Breast epithelium (tissue), 4 donors: Measurements from ENCODE around the gene AGPAT3. TPM values are rescaled to one million over a fixed set of nuclear protein-coding genes. Genes with fewer than 3 reads are reported as not detected.
"Not testable (repeated sequence)": the region's sequence is repeated elsewhere in the genome, so short reads cannot be mapped to it uniquely, and the experiment has no call there.

Source experiments
- DNase-seq, 2 donors: peaks; one replicate each; pipeline ENCODE4 v3.0.0-alpha.2; 2019; ENCODE audit warnings: low spot score in 2 of 2
- H3K27ac ChIP-seq, 2 donors: fragments of 200-600 bp; sonication (generic) in 1 of 2; one replicate each; pipeline ENCODE4 v1.5.1; 2016 to 2019; ENCODE audit warnings: mild to moderate bottlenecking in 1 of 2
- H3K27me3 ChIP-seq, 2 donors: fragments of 200-600 bp; sonication (generic) in 1 of 2; one replicate each; pipeline versions ENCODE4 v1.5.1 to v1.6.0; 2017 to 2019; ENCODE audit warnings: control low read depth in 1 of 2, mild to moderate bottlenecking in 1 of 2
- H3K36me3 ChIP-seq: fragments of 200-600 bp; one replicate; pipeline ENCODE4 v1.5.1; 2019
- H3K4me1 ChIP-seq, 2 donors: fragments of 200-600 bp; sonication (generic); one replicate each; pipeline ENCODE4 v1.5.1; 2016 to 2019; ENCODE audit warnings: control low read depth in 1 of 2
- H3K4me3 ChIP-seq, 3 donors: fragments of 200-600 bp; sonication (generic); 1 replicate in 2 of 3; 2 replicates in 1 of 3; pipeline ENCODE4 v1.5.1; 2016 to 2019; ENCODE audit warnings: mild to moderate bottlenecking in 3 of 3, moderate library complexity in 2 of 3
- H3K9me3 ChIP-seq, 2 donors: fragments of 200-600 bp; sonication (generic) in 1 of 2; one replicate each; pipeline ENCODE4 v1.5.1; 2016 to 2019; ENCODE audit warnings: control low read depth in 1 of 2
- POLR2A ChIP-seq: fragments of 450-650 bp; IDR thresholded peaks from one replicate; pipeline ENCODE4 v1.6.1; 2016; ENCODE audit warnings: antibody characterized with exemption, mild to moderate bottlenecking, moderate library complexity
- POLR2AphosphoS5 ChIP-seq, 3 donors: sonication (generic); formaldehyde crosslinking; IDR thresholded peaks; one replicate each; pipeline ENCODE4 v1.6.1; 2017; ENCODE audit warnings: antibody characterized with exemption in 3 of 3
- intact Hi-C: fragments of 100-400 bp; cut with DNase I; formaldehyde crosslinking; loops from one replicate; pipeline ENCODE4 v1.15.1; 2023; ENCODE audit warnings: low total_unique reads
- total RNA-seq, 3 donors: library from RNA; depleted of rRNA; stranded (reverse); fragments of >200 nt; gene quantifications; one replicate each; pipeline ENCODE4 v1.1.0, GENCODE V29; 2016
- TF ChIP-seq, protein P1 (sequence below), 3 donors: fragments of 450-650 bp; IDR thresholded peaks; one replicate each; pipeline ENCODE4 v1.5.1; 2016 to 2017; ENCODE audit warnings: antibody characterized with exemption in 3 of 3, mild to moderate bottlenecking in 3 of 3, moderate library complexity in 3 of 3

Gene AGPAT3
- total RNA-seq, 3 donors from 2014 or later = 27.2 to 35.8 (median 28.2) TPM

GRCh38 chr21:43895196-43895595, 30.2 kb downstream of the AGPAT3 start:
- Histone ChIP-seq H3K9me3 (no peaks in the 10 kb centered on the region), H3K36me3 (no peaks in the 10 kb centered on the region), H3K4me3 (no peak overlapping the region), H3K27ac (no peak overlapping the region), H3K4me1 (no peaks in the 10 kb centered on the region), H3K27me3 (no peaks in the 10 kb centered on the region)
- intact Hi-C loops = loop anchor here (5.0 kb wide), 1 partner anchor 1998 kb away; no protein-coding TSS in a partner anchor
- DNase-seq = no peak
- TF ChIP-seq POLR2A = no peak
- TF ChIP-seq POLR2AphosphoS5 (IDR thresholded peaks at IDR 0.05) = no peak
- TF ChIP-seq, protein P1, sequence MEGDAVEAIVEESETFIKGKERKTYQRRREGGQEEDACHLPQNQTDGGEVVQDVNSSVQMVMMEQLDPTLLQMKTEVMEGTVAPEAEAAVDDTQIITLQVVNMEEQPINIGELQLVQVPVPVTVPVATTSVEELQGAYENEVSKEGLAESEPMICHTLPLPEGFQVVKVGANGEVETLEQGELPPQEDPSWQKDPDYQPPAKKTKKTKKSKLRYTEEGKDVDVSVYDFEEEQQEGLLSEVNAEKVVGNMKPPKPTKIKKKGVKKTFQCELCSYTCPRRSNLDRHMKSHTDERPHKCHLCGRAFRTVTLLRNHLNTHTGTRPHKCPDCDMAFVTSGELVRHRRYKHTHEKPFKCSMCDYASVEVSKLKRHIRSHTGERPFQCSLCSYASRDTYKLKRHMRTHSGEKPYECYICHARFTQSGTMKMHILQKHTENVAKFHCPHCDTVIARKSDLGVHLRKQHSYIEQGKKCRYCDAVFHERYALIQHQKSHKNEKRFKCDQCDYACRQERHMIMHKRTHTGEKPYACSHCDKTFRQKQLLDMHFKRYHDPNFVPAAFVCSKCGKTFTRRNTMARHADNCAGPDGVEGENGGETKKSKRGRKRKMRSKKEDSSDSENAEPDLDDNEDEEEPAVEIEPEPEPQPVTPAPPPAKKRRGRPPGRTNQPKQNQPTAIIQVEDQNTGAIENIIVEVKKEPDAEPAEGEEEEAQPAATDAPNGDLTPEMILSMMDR (IDR thresholded peaks at IDR 0.05) = no peak

GRCh38 chr21:43896696-43897299, 31.8 kb downstream of the AGPAT3 start:
- not testable (repeated sequence) for H3K27me3 ChIP-seq, H3K9me3 ChIP-seq, H3K4me1 ChIP-seq, H3K27ac ChIP-seq, DNase-seq, H3K36me3 ChIP-seq, H3K4me3 ChIP-seq
- intact Hi-C loops = loop anchor here (5.0 kb wide), 1 partner anchor 1999 kb away; no protein-coding TSS in a partner anchor

DNA sequence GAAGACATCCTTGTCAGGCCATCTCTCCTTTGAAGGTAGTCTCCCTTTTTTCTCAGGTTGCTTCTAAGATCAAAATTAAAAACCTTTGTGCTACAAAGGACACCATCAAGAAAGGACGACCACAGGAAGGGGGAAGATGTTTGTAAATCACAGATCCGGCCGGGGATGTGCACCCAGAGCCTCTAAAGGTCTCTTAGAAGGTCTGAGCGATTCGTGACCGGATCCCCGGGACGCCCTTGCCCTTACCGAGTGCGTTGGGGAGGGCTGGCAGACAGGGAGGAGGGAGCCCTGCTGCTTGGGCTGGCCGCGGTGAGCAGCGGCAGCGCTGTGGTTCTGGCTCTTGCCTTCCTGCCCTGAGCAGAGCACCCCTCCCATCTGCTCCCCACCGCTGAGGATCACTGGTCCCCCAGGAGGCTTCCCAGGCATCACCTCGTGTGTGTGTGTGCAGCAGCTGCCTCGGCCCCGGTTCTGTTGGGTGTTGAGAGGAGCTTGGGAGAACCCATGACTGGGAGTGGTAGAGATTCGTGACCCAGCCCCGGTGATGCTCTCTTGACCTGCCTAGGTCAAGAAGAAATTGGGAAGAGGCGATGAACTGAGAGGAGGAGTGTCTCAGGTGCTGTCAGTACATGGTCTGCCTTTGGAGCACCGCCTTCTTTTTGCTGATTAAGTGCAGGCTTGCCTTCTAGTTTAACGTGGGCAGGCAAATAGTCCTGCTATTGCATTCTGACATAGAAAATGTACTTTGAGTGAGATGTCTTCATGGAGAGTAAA, 34.5 kb downstream of the AGPAT3 start:
- Histone ChIP-seq H3K27ac (no peak overlapping the region), H3K27me3 (no peaks in the 10 kb centered on the region), H3K4me1 (no peaks in the 10 kb centered on the region), H3K4me3 (no peak overlapping the region), H3K9me3 (no peaks in the 10 kb centered on the region), H3K36me3 (no peaks in the 10 kb centered on the region)
- intact Hi-C loops = loop anchor here (5.0 kb wide), 1 partner anchor 2002 kb away; no protein-coding TSS in a partner anchor
- TF ChIP-seq, protein P1 (IDR thresholded peaks at IDR 0.05) = no peak
- no peak for TF ChIP-seq POLR2AphosphoS5 (IDR thresholded peaks at IDR 0.05)
- TF ChIP-seq POLR2A = no peak
- DNase-seq = no peak

GRCh38 chr21:43900078-43900385, 35.0 kb downstream of the AGPAT3 start:
- no peak overlapping the region for H3K4me3 ChIP-seq
- DNase-seq = no peak
- H3K27ac ChIP-seq = no peak overlapping the region
- intact Hi-C loops = no loop called here
- H3K9me3 ChIP-seq = no peaks in the 10 kb centered on the region
- no peaks in the 10 kb centered on the region for H3K36me3 ChIP-seq
- no peaks in the 10 kb centered on the region for H3K27me3 ChIP-seq
- TF ChIP-seq POLR2AphosphoS5 (IDR thresholded peaks at IDR 0.05) (no peak), POLR2A (no peak)
- TF ChIP-seq, protein P1 (IDR thresholded peaks at IDR 0.05) = no peak
- no peaks in the 10 kb centered on the region for H3K4me1 ChIP-seq

GRCh38 chr21:43900690-43901089, 35.7 kb downstream of the AGPAT3 start:
- no peaks in the 10 kb centered on the region for H3K9me3 ChIP-seq
- H3K36me3 ChIP-seq = no peaks in the 10 kb centered on the region
- no peak overlapping the region for H3K4me3 ChIP-seq
- no peaks in the 10 kb centered on the region for H3K27me3 ChIP-seq
- H3K27ac ChIP-seq = no peak overlapping the region
- DNase-seq = peak in 1 of 2 donors; percentile 46
- no peaks in the 10 kb centered on the region for H3K4me1 ChIP-seq
- TF ChIP-seq, protein P1 (IDR thresholded peaks at IDR 0.05) = no peak
- TF ChIP-seq POLR2A (no peak), POLR2AphosphoS5 (IDR thresholded peaks at IDR 0.05) (no peak)
- intact Hi-C loops = no loop called here
